Lung (tissue), 12 donors: ENCODE measurements around the gene NTM. TPM values are rescaled to one million over a fixed set of nuclear protein-coding genes. Genes with fewer than 3 reads are reported as not detected.

Experiments used
- ATAC-seq: fragments of 200-7000 bp; cut with Tn5 transposase; one replicate; pipeline ENCODE4 v1.9.1; 2020; ENCODE audit warnings: moderate number of reproducible peaks; ENCODE audit not compliant: insufficient read depth, low FRiP score
- DNase-seq, 3 donors: peaks; one replicate each; pipeline ENCODE4 v3.0.0-alpha.2; 2013 to 2017
- H3K27ac ChIP-seq, 2 donors: one replicate each; pipeline ENCODE4 v1.5.1; 2013; ENCODE audit warnings: mild to moderate bottlenecking in 2 of 2, moderate library complexity in 2 of 2, control low read depth in 1 of 2, inconsistent platforms in 1 of 2, low read depth in 1 of 2, low read length in 1 of 2
- H3K27me3 ChIP-seq, 3 donors: one replicate each; pipeline ENCODE4 v1.5.1; 2013; ENCODE audit warnings: low read length in 2 of 3; ENCODE audit not compliant: control insufficient read depth in 3 of 3, insufficient read depth in 3 of 3
- H3K36me3 ChIP-seq, 4 donors: one replicate each; pipeline ENCODE4 v1.5.1; 2013; ENCODE audit warnings: low read length in 4 of 4, mild to moderate bottlenecking in 1 of 4, moderate library complexity in 1 of 4; ENCODE audit not compliant: control insufficient read depth in 4 of 4, insufficient read depth in 4 of 4
- H3K4me1 ChIP-seq, 5 donors: one replicate each; pipeline ENCODE4 v1.5.1; 2013; ENCODE audit warnings: low read length in 5 of 5, mild to moderate bottlenecking in 2 of 5, moderate library complexity in 1 of 5; ENCODE audit not compliant: control insufficient read depth in 5 of 5, insufficient read depth in 5 of 5
- H3K4me3 ChIP-seq: one replicate; pipeline ENCODE4 v1.5.1; 2013; ENCODE audit warnings: mild to moderate bottlenecking, control low read depth, moderate library complexity
- H3K9ac ChIP-seq, 2 donors: one replicate each; pipeline ENCODE4 v1.5.1; 2013; ENCODE audit warnings: low read length in 2 of 2, control low read depth in 1 of 2; ENCODE audit not compliant: insufficient read depth in 1 of 2
- H3K9me3 ChIP-seq, 4 donors: one replicate each; pipeline ENCODE4 v1.5.1; 2013; ENCODE audit warnings: low read length in 3 of 4, mild to moderate bottlenecking in 1 of 4, moderate library complexity in 1 of 4; ENCODE audit not compliant: control insufficient read depth in 4 of 4, insufficient read depth in 3 of 4
- CTCF ChIP-seq: IDR thresholded peaks from 2 replicates; pipeline ENCODE4 v1.5.1; 2012; ENCODE audit warnings: mild to moderate bottlenecking; ENCODE audit errors: control extremely low read depth, extremely low read depth
- WGBS, 2 donors: extraction: QIAGEN DNeasy Blood & Tissue Kit; methylation state at CpG; one replicate each; pipeline ENCODE4 v1.1.7; 2013; 5-methylcytosine and 5-hydroxymethylcytosine counted together
- polyA plus RNA-seq, 2 donors: library from polyadenylated mRNA; stranded (reverse); fragments of 200-250 nt; gene quantifications; one replicate each; pipeline ENCODE4 v1.2.1, GENCODE V29; 2013
- total RNA-seq, 2 donors: library from RNA; depleted of rRNA in 1 of 2; stranded (reverse); fragments of >200 nt in 1 of 2; gene quantifications; one replicate each; pipeline ENCODE4 v1.2.1, GENCODE V29; 2014 to 2021
- donor health status: control.
- donor health status: control.
- donor health status: Bipolar disorder and iron deficiency.
- donor health status: healthy.
- donor health status: DM: yes; HTN: yes; CAD: no.

The NTM gene
- total and polyA plus RNA-seq, 4 donors, result 0.39 to 30.9 (median 7.2) TPM

- peaks cover 0 to 23% (median 4%) of the 10 kb centered on the region in 3 donors for H3K27me3 ChIP-seq
- no peak for TF ChIP-seq CTCF
- H3K9me3 ChIP-seq, result peaks cover 0 to 1% (median 0%) of the 10 kb centered on the region in 4 donors
- no peaks in the 10 kb centered on the region for H3K36me3 ChIP-seq
- no peak overlapping the region for H3K27ac ChIP-seq
- 86 to 87% methylated on average over 6 of the region's 6 CpGs for WGBS, 2 donors
- ATAC-seq, result no peak
- no peak overlapping the region for H3K4me3 ChIP-seq
- H3K4me1 ChIP-seq, result peaks cover 0 to 5% (median 0%) of the 10 kb centered on the region in 5 donors
- no peak overlapping the region for H3K9ac ChIP-seq
- DNase-seq, result no peak
These were observed 314.8 kb downstream of the NTM start for GRCh38 chr11:131685206-131685605.

GRCh38 chr11:131685906-131686305, 315.5 kb downstream of the NTM start:
- no peak overlapping the region for H3K9ac ChIP-seq
- no peak for TF ChIP-seq CTCF
- WGBS, 2 donors, result 90 to 100% methylated on average over 3 of the region's 3 CpGs
- H3K4me3 ChIP-seq, result no peak overlapping the region
- H3K9me3 ChIP-seq, result no peaks in the 10 kb centered on the region
- H3K27ac ChIP-seq, result no peak overlapping the region
- H3K27me3 ChIP-seq, result peaks cover 0 to 25% (median 4%) of the 10 kb centered on the region in 3 donors
- peaks cover 0 to 5% (median 0%) of the 10 kb centered on the region in 5 donors for H3K4me1 ChIP-seq
- DNase-seq (no peak), ATAC-seq (no peak)
- H3K36me3 ChIP-seq, result no peaks in the 10 kb centered on the region

GRCh38 chr11:131686836-131687235, 316.4 kb downstream of the NTM start:
- ATAC-seq, result no peak

More at GRCh38 chr11:131686836-131687235, 316.4 kb downstream of the NTM start:
- no peak for TF ChIP-seq CTCF
- Histone ChIP-seq H3K4me3 (no peak overlapping the region), H3K36me3 (no peaks in the 10 kb centered on the region), H3K4me1 (peaks cover 0 to 7% (median 0%) of the 10 kb centered on the region in 5 donors), H3K27me3 (peaks cover 0 to 27% (median 4%) of the 10 kb centered on the region in 3 donors), H3K9ac (no peak overlapping the region), H3K27ac (no peak overlapping the region), H3K9me3 (peaks cover 0 to 3% (median 0%) of the 10 kb centered on the region in 4 donors)
- no peak for DNase-seq
- whole genome bisulfite sequencing, 2 donors, result 92 to 93% methylated on average over 9 of the region's 9 CpGs
